Measurements from ENCODE around the gene MX2.
A peak's percentile ranks its signal among the peaks of the same experiment; 100 is the strongest.

The MX2 gene

GRCh38 chr21:41365377-41366107 is 3.7 kb downstream of the MX2 start:
- no peak for DNase-seq (ENCODE audit: low read depth)

- DNase-seq (ENCODE audit: low read depth): peak; percentile 61
Observed at GRCh38 chr21:41366522-41367151, 4.8 kb downstream of the MX2 start.

GRCh38 chr21:41367301-41367944 is 5.6 kb downstream of the MX2 start:
- DNase-seq (ENCODE audit: low read depth): no peak

DNA sequence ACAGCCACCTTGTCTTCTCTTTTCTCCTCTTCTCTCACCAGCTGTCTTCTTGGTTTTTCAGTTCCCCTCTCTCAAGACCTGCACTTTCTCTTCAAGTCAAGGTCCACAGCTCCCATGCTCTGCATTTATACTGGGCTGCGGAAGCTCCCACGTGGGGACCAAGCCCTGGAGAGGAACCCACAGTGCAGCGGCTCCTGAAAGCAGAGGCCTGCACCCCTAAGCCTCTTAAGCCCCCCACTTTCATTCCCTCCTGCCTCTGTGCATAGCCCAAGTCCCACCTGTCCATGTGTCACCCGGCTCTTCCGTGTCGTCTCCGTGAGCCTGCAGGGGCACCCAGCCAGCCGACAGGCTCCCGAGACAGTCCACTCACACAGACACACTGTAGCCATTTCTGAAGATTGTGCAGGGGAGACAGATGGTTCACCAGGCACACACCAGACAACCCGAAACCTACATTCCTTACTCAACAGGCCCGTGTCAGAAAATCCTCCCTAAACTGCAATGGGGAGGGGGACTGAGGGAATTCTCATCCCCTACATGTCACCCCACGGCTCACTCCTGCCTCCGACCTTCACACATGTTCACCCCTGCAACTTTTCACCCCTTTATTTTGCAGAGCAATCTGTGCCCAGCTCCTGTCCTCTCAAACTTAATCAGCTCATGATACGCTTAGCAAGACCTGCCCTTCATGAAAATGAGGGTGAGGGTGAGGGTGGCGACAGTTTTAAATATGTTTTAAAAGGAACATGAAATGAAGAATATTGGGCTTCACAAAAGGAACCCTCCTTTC is 6.3 kb downstream of the MX2 start:
- DNase-seq (ENCODE audit: low read depth): no peak

DNA sequence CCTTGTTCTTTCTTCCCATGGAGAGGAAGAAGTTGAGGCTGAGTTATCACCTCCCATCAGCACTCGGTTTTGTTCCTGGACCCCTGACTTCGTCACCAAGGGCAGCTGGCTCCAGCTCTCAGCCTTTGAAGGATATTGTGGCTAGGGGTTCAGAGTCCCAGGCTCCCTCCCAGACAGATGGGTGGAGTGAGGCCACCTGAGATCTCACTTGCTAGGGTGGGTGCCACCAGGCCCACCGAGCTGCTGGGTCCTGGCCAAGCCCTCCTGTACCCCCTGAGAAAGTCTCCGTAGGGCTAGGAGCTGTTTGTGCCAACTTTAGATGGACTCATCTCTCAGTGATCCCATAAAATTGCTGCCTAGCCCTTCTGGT is 6.9 kb downstream of the MX2 start:
- no peak for DNase-seq (ENCODE audit: low read depth)

DNA sequence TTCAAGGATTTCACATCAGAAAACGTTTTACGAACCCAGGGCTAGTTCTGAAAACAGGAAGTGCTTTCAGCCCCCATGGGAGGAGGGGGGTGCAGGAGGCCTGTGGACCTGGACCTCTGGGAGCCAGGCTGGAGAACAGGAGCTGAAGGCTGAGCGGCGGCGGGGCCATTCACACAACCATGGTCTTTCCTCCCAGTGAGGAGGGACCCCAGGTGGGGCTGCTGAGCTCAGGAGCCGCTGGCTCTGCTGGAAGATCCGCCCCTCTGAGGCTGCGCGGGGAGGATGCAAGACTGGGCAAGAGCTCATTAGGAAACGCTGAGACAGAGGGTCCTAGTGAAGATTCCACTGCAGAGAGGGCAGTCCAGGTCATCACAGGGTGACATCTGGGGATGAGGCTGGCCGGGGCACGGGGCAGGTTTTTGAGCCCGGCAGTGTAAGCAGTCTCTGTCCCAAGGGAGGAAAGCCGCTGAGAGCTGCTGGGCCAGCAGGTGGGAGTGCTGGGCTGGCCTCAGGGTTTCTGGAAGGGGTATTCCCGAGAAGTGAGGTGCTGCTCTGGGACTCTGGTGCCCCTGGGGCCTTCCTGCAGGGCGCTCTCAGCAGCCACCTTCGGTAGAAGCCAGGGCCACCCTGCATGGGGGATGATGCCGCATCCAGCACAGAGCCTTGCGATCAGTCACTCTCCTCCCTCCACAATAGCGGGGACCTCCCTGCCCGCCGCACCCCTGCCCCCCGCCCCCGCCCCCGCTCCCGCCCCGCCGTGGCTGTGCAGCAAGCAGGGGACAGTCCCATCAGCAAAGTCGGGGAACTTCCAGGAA is 7.5 kb downstream of the MX2 start:
- DNase-seq (ENCODE audit: low read depth): no peak

DNA sequence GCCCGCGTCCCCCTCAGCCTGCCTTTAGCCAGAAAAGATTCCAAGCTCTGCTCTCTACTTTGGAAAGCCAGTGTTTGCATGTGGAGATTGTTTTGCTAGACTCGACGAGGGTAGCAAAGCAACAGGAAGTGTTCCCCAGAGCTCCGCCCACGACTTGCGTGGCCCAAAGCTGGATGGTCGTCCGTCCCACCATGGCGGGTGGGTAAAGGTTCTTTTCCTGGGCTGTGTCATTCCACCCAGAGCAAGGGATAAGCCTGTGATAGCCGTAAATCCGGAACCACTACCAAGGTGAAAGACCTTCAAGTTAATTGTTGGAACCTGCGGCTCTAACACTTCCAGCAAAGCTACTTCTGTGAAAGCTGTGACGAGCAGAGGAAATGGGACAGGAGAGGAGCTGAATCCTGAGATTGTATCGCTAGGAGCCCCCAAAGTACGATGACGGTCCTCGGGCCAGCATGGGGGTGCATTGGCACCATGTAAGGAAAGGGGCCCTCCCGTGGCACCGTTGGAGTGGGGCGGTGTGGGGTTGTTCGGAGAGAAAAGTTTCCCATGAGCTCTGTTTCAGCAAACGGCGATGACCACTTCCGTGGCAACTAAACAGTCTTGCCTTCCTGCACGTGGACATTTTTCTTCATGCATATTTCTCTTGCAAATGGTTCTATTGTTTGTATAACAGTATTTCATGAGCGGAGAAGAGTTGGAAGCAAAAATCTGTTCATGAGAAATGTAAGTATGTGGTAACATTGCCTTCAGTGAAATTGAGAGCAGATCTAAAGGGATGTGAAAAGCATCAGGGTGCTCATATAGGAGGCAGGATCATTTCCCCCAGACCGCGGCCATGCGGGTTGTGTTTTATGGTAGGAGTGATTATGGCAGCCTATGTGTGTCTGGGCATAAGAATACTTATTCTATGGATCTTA is 8.4 kb downstream of the MX2 start:
- DNase-seq (ENCODE audit: low read depth): no peak

- no peak for DNase-seq (ENCODE audit: low read depth)
Observed at GRCh38 chr21:41370840-41371684, 9.2 kb downstream of the MX2 start.

DNA sequence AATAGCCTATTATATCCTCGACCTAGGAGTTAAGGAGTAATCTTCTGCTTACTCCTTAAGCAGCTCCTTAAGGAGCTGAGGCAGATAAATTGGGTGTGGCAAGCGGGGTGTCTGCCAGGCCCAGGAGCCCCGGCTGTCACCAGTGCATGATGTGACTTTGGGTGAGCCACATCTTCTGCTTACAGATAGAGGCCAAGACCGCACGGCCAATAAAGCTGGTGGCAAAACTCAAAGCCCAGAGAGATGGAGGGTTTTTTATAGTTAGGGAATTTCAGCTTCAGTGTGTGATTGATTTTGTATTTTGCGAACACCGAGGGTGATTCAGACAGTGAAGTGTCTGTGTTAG is 9.8 kb downstream of the MX2 start:
- no peak for DNase-seq (ENCODE audit: low read depth)

DNA sequence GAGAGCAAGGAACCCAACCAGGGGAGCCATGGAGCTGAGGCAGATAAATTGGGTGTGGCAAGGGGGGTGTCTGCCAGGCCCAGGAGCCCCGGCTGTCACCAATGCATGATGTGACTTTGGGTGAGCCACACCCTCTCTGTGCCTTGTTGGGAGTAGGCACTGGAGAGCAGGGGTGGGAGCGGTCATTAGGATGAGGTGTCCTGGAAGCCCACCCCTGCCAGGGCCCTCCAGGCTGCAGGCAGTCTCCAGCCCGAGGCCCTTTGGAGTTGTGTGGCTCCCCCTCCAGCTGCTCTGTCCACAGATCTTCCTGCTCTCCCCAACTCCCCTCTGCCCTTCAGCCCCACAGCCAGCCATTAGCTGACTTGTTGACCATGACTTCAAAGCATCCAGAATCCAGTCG is 11.4 kb downstream of the MX2 start:
- DNase-seq (ENCODE audit: low read depth): no peak

GRCh38 chr21:41373763-41374162 is 11.9 kb downstream of the MX2 start:
- DNase-seq (ENCODE audit: low read depth): no peak

DNA sequence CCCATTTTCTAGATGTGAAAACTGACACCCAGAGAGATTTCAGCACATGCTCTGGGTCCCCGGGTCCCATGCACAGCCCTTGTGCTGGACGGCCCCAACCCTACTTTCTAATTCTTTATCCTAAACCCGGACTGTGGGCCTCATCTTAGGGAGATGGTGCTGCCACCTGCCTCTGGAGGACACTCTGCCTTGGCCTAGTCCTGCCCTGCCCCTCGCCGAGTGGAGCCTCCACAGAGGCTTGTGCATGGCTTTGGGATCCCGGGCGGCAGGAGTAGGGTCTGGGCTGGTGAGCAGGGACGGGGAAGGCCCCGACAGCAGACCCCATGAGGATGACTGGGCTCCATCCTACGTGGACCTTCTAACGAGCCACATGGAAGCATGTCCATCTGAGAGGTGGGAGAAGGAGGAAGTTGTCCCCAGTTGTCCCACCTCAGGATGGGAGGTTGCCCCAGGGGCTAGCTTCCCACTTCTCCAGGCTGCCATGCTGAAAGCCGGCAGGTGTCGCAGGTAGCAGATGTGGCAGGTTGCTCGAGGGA is 12.4 kb downstream of the MX2 start:
- no peak for DNase-seq (ENCODE audit: low read depth)

DNA sequence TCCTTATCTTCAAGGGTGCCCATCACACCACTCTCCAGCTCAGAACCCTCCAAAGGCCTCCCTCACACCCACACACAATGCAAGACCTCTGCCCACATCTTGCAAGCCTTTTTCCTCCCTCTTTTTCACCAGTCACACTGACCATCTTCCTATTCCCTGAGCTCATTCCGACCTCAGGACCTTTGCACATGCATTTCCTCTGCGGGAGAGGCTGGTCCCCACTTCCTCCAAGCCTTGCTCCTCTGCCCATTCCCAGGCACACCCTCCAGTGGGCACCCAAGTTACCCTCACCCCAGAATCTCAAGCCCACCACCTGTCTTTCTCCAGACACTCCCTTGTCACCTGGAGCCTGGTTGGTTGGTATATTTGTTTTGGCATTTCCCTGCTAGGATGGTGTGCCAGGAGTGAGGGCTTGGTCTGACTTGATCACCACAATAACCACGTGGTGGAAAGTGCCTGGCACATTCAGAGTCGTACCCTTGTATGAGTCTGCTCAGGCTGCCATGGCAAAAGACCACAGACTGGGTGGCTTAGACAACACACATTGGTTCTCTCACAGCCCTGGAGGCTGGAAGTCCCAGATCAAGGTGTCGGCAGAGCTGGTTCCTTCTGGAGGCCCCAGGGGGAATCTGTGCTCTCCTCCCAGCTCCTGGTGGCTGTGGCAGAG is 13.2 kb downstream of the MX2 start:
- no peak for DNase-seq (ENCODE audit: low read depth)

GRCh38 chr21:41375875-41376274 is 14.0 kb downstream of the MX2 start:
- DNase-seq (ENCODE audit: low read depth): no peak

DNA sequence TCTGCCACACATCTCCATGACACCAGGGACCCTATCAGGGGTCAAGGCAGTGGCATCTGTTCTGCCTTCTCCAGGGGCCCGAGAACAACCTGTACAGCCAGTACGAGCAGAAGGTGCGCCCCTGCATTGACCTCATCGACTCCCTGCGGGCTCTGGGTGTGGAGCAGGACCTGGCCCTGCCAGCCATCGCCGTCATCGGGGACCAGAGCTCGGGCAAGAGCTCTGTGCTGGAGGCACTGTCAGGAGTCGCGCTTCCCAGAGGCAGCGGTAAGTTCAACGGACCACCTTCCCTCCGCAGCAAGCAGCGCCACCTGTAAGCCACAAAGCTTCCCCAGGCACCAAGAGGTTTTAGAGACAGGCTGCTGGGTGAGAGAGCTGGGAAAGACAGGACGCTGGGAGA is 15.9 kb downstream of the MX2 start:
- DNase-seq (ENCODE audit: low read depth): no peak

- DNase-seq (ENCODE audit: low read depth): no peak
Observed at GRCh38 chr21:41378849-41379248, 17.0 kb downstream of the MX2 start.

GRCh38 chr21:41379901-41380300 is 18.1 kb downstream of the MX2 start:
- DNase-seq (ENCODE audit: low read depth): no peak

- no peak for DNase-seq (ENCODE audit: low read depth)
Observed at GRCh38 chr21:41381731-41382130, 19.9 kb downstream of the MX2 start.

Data from HS-5 (cell line).